ENCODE data around the gene MRPS18B. TPM values are rescaled to one million over a fixed set of nuclear protein-coding genes. Genes with fewer than 3 reads are reported as not detected.

The MRPS18B gene
- total RNA-seq, 5 donors from 2014 or later (not counting 1 experiment from before 2014, with no cell fraction given): 20.7 to 55.5 (median 50.2) TPM

GRCh38 chr6:30646450-30647241, 29.0 kb downstream of the MRPS18B start, which contains the start of gene C6orf136:
Gene C6orf136, plus strand, starts transcription at chr6:30647133. Its CDS starts 99 bp downstream, at chr6:30647232.
- H3K36me3 Mint-ChIP-seq: peaks cover 8% of the 10 kb centered on the region
- whole genome bisulfite sequencing (ENCODE audit: insufficient coverage): 20% methylated on average over 26 of the region's 37 CpGs
- H3K4me1 Mint-ChIP-seq: peaks cover 25 to 33% (median 28%) of the 10 kb centered on the region in 3 donors
- H3K27ac Mint-ChIP-seq: peak within 1 kb of the TSS; percentile 89 to 91
- peak within 1 kb of the TSS; percentile 84 for H3K27ac ChIP-seq (ENCODE audit: low read length)
- no peaks in the 10 kb centered on the region for H3K27me3 ChIP-seq (replicated peaks in 1 of 2; ENCODE audit: control insufficient read depth in 2 of 2, extremely low read depth in 1 of 2, insufficient read depth in 2 of 2, low read length in 1 of 2)
- no peaks in the 10 kb centered on the region for H3K27me3 Mint-ChIP-seq
- H3K9me3 ChIP-seq: no peaks in the 10 kb centered on the region
- ChIA-PET CTCF (interaction anchor here in 1 of 2 donors (0.5 to 0.9 kb wide), 3 partner anchors 17 to 135 kb away, joined by 3 to 4 read pairs (median 3); no protein-coding TSS in a partner anchor), POLR2A (interaction anchor here in 1 of 2 donors (0.6 kb wide), 2 partner anchors 20 to 44 kb away, joined by 3 to 5 read pairs; no protein-coding TSS in a partner anchor)
- ATAC-seq (replicated peaks in 1 of 4): peak; percentile 81 to 86 (median 83)
- peaks cover 11 to 33% of the 10 kb centered on the region in 2 experiments for H3K4me1 ChIP-seq (ENCODE audit: control insufficient read depth in 1 of 2, extremely low read depth in 1 of 2, insufficient read depth in 2 of 2, low read length in 2 of 2)
- peaks cover 6 to 13% of the 10 kb centered on the region in 2 donors for H3K36me3 ChIP-seq (ENCODE audit: control insufficient read depth in 2 of 2, extremely low read depth in 1 of 2, insufficient read depth in 1 of 2, low read length in 1 of 2)
- peak; percentile 80 to 97 (median 92) for DNase-seq
- peak within 1 kb of the TSS; percentile 78 to 94 for H3K4me3 ChIP-seq (ENCODE audit: control insufficient read depth in 1 of 2, extremely low read depth in 1 of 2, low read length in 1 of 2)
- H3K4me3 Mint-ChIP-seq: peak within 1 kb of the TSS; percentile 81 to 89 (median 85)
- H3K9me3 Mint-ChIP-seq: no peaks in the 10 kb centered on the region

- Mint-ChIP-seq H3K4me1 (peaks cover 25 to 33% (median 25%) of the 10 kb centered on the region in 3 donors), H3K36me3 (peaks cover 13% of the 10 kb centered on the region), H3K9me3 (no peaks in the 10 kb centered on the region), H3K4me3 (peak overlapping the region; percentile 81 to 89 (median 85)), H3K27ac (peak overlapping the region; percentile 89 to 91), H3K27me3 (no peaks in the 10 kb centered on the region)
- peak overlapping the region; percentile 84 for H3K27ac ChIP-seq (ENCODE audit: low read length)
- DNase-seq (peak; percentile 23 to 81 (median 58)), ATAC-seq (replicated peaks in 1 of 4) (peak; percentile 74 to 83 (median 77))
- WGBS (ENCODE audit: insufficient coverage): under 1% methylated on average over 61 of the region's 78 CpGs
- H3K27me3 ChIP-seq (replicated peaks in 1 of 2; ENCODE audit: control insufficient read depth in 2 of 2, extremely low read depth in 1 of 2, insufficient read depth in 2 of 2, low read length in 1 of 2): no peaks in the 10 kb centered on the region
- ChIA-PET POLR2A (interaction anchor here in 1 of 2 donors (0.7 kb wide), 1 partner anchor 1035 kb away, joined by 3 read pairs; no protein-coding TSS in a partner anchor), CTCF (no interaction called here)
- H3K4me1 ChIP-seq (ENCODE audit: control insufficient read depth in 1 of 2, extremely low read depth in 1 of 2, insufficient read depth in 2 of 2, low read length in 2 of 2): peaks cover 10 to 28% of the 10 kb centered on the region in 2 experiments
- H3K9me3 ChIP-seq: no peaks in the 10 kb centered on the region
- peak overlapping the region; percentile 78 to 94 for H3K4me3 ChIP-seq (ENCODE audit: control insufficient read depth in 1 of 2, extremely low read depth in 1 of 2, low read length in 1 of 2)
- peaks cover 6 to 19% of the 10 kb centered on the region in 2 donors for H3K36me3 ChIP-seq (ENCODE audit: control insufficient read depth in 2 of 2, extremely low read depth in 1 of 2, insufficient read depth in 1 of 2, low read length in 1 of 2)
Measured at GRCh38 chr6:30647242-30648116, 29.8 kb downstream of the MRPS18B start.

DNA sequence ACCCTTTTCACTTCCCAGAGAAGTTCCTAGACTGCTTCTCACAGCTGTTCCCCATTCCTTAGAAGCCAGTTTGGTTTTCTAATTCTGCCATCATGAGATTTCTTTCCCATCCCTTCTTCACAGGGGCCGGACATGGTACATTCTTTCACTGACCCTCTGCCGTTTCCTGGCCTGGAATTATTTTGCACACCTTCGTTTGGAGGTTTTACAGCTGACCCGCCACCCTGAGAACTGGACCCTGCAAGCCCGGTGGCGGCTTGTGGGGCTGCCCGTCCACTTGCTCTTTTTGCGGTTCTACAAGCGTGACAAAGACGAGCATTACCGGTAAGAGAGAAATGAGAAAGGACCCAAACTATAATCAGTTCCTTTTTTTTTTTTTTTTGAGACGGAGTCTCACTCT, 33.5 kb downstream of the MRPS18B start:
- no peak overlapping the region for H3K4me3 Mint-ChIP-seq
- 100% methylated on average over 5 of the region's 12 CpGs for WGBS (ENCODE audit: insufficient coverage)

GRCh38 chr6:30654798-30655742, 37.4 kb downstream of the MRPS18B start:
- Mint-ChIP-seq H3K27me3 (no peaks in the 10 kb centered on the region), H3K36me3 (peaks cover 51% of the 10 kb centered on the region), H3K27ac (peak overlapping the region in 1 of 2 donors; percentile 54), H3K4me3 (no peak overlapping the region), H3K9me3 (no peaks in the 10 kb centered on the region), H3K4me1 (peaks cover 0 to 2% (median 0%) of the 10 kb centered on the region in 3 donors)
- no peak for DNase-seq
- WGBS (ENCODE audit: insufficient coverage): 94% methylated on average over 14 of the region's 19 CpGs
- H3K27me3 ChIP-seq (replicated peaks in 1 of 2; ENCODE audit: control insufficient read depth in 2 of 2, extremely low read depth in 1 of 2, insufficient read depth in 2 of 2, low read length in 1 of 2): no peaks in the 10 kb centered on the region
- ATAC-seq (replicated peaks in 1 of 4): no peak
- H3K4me1 ChIP-seq (ENCODE audit: control insufficient read depth in 1 of 2, extremely low read depth in 1 of 2, insufficient read depth in 2 of 2, low read length in 2 of 2): no peaks in the 10 kb centered on the region
- H3K36me3 ChIP-seq (ENCODE audit: control insufficient read depth in 2 of 2, extremely low read depth in 1 of 2, insufficient read depth in 1 of 2, low read length in 1 of 2): peaks cover 24 to 87% of the 10 kb centered on the region in 2 donors
- H3K9me3 ChIP-seq: no peaks in the 10 kb centered on the region
- ChIA-PET CTCF (interaction anchor here in 1 of 2 donors (0.5 kb wide), 1 partner anchor 123 kb away, joined by 5 read pairs; no protein-coding TSS in a partner anchor), POLR2A (no interaction called here)
- H3K4me3 ChIP-seq (ENCODE audit: control insufficient read depth in 1 of 2, extremely low read depth in 1 of 2, low read length in 1 of 2): no peak overlapping the region
- H3K27ac ChIP-seq (ENCODE audit: low read length): no peak overlapping the region

More for the DNA sequence above, 33.5 kb downstream of the MRPS18B start:
- Histone ChIP-seq H3K9me3 (no peaks in the 10 kb centered on the region), H3K4me3 (ENCODE audit: control insufficient read depth in 1 of 2, extremely low read depth in 1 of 2, low read length in 1 of 2) (no peak overlapping the region), H3K4me1 (ENCODE audit: control insufficient read depth in 1 of 2, extremely low read depth in 1 of 2, insufficient read depth in 2 of 2, low read length in 2 of 2) (peaks cover 8 to 24% of the 10 kb centered on the region in 2 experiments), H3K36me3 (ENCODE audit: control insufficient read depth in 2 of 2, extremely low read depth in 1 of 2, insufficient read depth in 1 of 2, low read length in 1 of 2) (peaks cover 15 to 53% of the 10 kb centered on the region in 2 donors), H3K27ac (ENCODE audit: low read length) (no peak overlapping the region), H3K27me3 (replicated peaks in 1 of 2; ENCODE audit: control insufficient read depth in 2 of 2, extremely low read depth in 1 of 2, insufficient read depth in 2 of 2, low read length in 1 of 2) (no peaks in the 10 kb centered on the region)
- POLR2A ChIA-PET: no interaction called here
- no peak for ATAC-seq (replicated peaks in 1 of 4)
- no peak for DNase-seq
- Mint-ChIP-seq H3K9me3 (no peaks in the 10 kb centered on the region), H3K27ac (no peak overlapping the region), H3K4me1 (peaks cover 16 to 19% (median 17%) of the 10 kb centered on the region in 3 donors), H3K36me3 (peaks cover 27% of the 10 kb centered on the region), H3K27me3 (no peaks in the 10 kb centered on the region)
- CTCF ChIA-PET: no interaction called here

DNA sequence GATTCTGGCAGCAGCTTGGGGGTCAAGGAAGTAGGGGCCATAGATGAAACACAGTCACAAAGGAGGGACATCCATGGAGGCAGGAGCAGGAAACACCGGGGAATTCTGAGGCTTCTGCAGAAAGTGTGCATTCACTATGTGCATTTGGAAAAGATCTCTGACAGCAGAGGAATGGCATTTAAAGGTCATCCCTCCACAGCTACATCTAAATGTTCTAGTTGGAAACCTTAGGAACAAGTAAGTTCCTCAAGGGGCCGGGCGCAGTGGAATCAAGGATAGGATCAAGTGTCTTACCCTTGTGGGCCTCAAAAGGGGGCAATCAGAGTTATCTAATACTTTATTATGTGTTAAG, 38.1 kb downstream of the MRPS18B start:
- H3K9me3 Mint-ChIP-seq: no peaks in the 10 kb centered on the region
- POLR2A ChIA-PET: no interaction called here

More for the DNA sequence above, 38.1 kb downstream of the MRPS18B start:
- WGBS (ENCODE audit: insufficient coverage): no CpG with 5 or more reads among the region's 3 CpGs
- H3K4me3 ChIP-seq (ENCODE audit: control insufficient read depth in 1 of 2, extremely low read depth in 1 of 2, low read length in 1 of 2): no peak overlapping the region
- peaks cover 0 to 2% (median 0%) of the 10 kb centered on the region in 3 donors for H3K4me1 Mint-ChIP-seq
- H3K27me3 Mint-ChIP-seq: no peaks in the 10 kb centered on the region
- DNase-seq: no peak
- H3K27me3 ChIP-seq (replicated peaks in 1 of 2; ENCODE audit: control insufficient read depth in 2 of 2, extremely low read depth in 1 of 2, insufficient read depth in 2 of 2, low read length in 1 of 2): no peaks in the 10 kb centered on the region
- H3K9me3 ChIP-seq: no peaks in the 10 kb centered on the region
- H3K36me3 ChIP-seq (ENCODE audit: control insufficient read depth in 2 of 2, extremely low read depth in 1 of 2, insufficient read depth in 1 of 2, low read length in 1 of 2): peaks cover 25 to 92% of the 10 kb centered on the region in 2 donors
- ATAC-seq (replicated peaks in 1 of 4): no peak
- peak overlapping the region in 1 of 2 donors; percentile 54 for H3K27ac Mint-ChIP-seq
- no peak overlapping the region for H3K4me3 Mint-ChIP-seq
- CTCF ChIA-PET: interaction anchor here in 1 of 2 donors (0.5 kb wide), 1 partner anchor 123 kb away, joined by 5 read pairs; no protein-coding TSS in a partner anchor
- no peaks in the 10 kb centered on the region for H3K4me1 ChIP-seq (ENCODE audit: control insufficient read depth in 1 of 2, extremely low read depth in 1 of 2, insufficient read depth in 2 of 2, low read length in 2 of 2)
- H3K27ac ChIP-seq (ENCODE audit: low read length): no peak overlapping the region
- H3K36me3 Mint-ChIP-seq: peaks cover 53% of the 10 kb centered on the region

Data from T-cell (primary cell).